Measurements from ENCODE around the gene BCL6B. TPM values are rescaled to one million over a fixed set of nuclear protein-coding genes. Genes with fewer than 3 reads are reported as not detected.

Gene BCL6B
- total and polyA plus RNA-seq, 2 of the 4 experiments (the other 2 are of a cell fraction) = not detected

DNA sequence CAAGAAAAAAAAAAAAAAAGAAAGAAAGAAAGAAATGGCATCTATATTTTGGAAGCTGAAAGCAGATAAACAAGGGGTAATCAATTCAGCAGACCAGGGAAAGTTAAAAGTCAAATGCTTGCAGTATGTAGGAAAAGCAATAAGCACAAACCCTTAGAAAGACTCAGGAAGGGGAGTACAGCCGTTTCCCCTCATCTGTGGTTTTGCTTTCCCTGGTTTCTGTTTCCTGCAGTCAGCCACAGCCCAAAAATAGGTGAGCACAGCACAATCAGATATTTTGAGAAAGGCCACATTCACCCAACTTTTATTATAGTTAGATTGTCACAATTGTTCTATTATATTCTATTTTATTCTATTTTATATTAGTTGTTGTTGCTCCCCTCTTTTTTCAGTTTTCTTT lies 41.4 kb upstream of the BCL6B start:
- Histone ChIP-seq H3K4me3 (ENCODE audit: insufficient read depth, low read depth, low read length) (no peak overlapping the region), H2AK5ac (ENCODE audit: low read depth, low read length) (no peak overlapping the region), H3K27me3 (ENCODE audit: control insufficient read depth, insufficient read depth, low read length) (no peaks in the 10 kb centered on the region), H2BK5ac (ENCODE audit: low read depth, low read length, poor library complexity, severe bottlenecking) (no peak overlapping the region), H2AFZ (replicated peaks; ENCODE audit: low read length, poor library complexity) (no peak overlapping the region), H3K4ac (ENCODE audit: low read depth, low read length) (no peak overlapping the region), H3K4me1 (ENCODE audit: control insufficient read depth, insufficient read depth, low read length) (no peaks in the 10 kb centered on the region), H3K9me3 (ENCODE audit: control insufficient read depth, insufficient read depth, low read length) (no peaks in the 10 kb centered on the region), H4K20me1 (ENCODE audit: insufficient read depth, low read length) (no peaks in the 10 kb centered on the region), H2BK15ac (ENCODE audit: low read depth, low read length) (no peak overlapping the region), H2BK120ac (ENCODE audit: low read depth, low read length) (no peak overlapping the region), H3K4me2 (ENCODE audit: low read depth, low read length) (no peak overlapping the region), H3K79me1 (ENCODE audit: low read depth in 1 of 2, low read length in 2 of 2) (no peaks in the 10 kb centered on the region), H3K9ac (ENCODE audit: low read depth, low read length) (no peak overlapping the region), H3K36me3 (ENCODE audit: control insufficient read depth, insufficient read depth, low read length) (no peaks in the 10 kb centered on the region), H2BK20ac (ENCODE audit: low read depth, low read length) (no peak overlapping the region), H3K27ac (ENCODE audit: insufficient read depth, low read length) (no peak overlapping the region), H4K91ac (ENCODE audit: insufficient read depth, low read depth, low read length) (no peak overlapping the region), H3K18ac (ENCODE audit: low read depth, low read length) (no peak overlapping the region), H4K5ac (ENCODE audit: low read depth, low read length) (no peak overlapping the region), H3K14ac (replicated peaks; ENCODE audit: low read depth, low read length) (no peak overlapping the region), H4K8ac (ENCODE audit: low read depth in 2 of 2, low read length in 2 of 2) (no peak overlapping the region), H3K56ac (ENCODE audit: extremely low read depth, insufficient read depth, low read length) (no peak overlapping the region), H3K9me1 (ENCODE audit: insufficient read depth, low read length) (no peaks in the 10 kb centered on the region), H3K23ac (ENCODE audit: low read depth, low read length) (no peak overlapping the region), H2AK9ac (replicated peaks; ENCODE audit: low read depth, low read length, poor library complexity) (no peak overlapping the region)
- intact Hi-C loops (cut with micrococcal nuclease) (no loop called here), in situ Hi-C loops (cut with MboI; ENCODE audit: low sequenced_read_pairs) (no loop called here), dilution Hi-C loops (cut with HindIII; ENCODE audit: low sequenced_read_pairs, unreplicated experiment) (no loop called here)
- no TSS peak for BruUV-seq (replicated peaks)
- POLR2A ChIA-PET (ENCODE audit: unreplicated experiment) = no interaction called here
- CTCF ChIA-PET = no interaction called here
- DNase-seq = no peak
- WGBS, 2 experiments (ENCODE audit: extremely low coverage in 2 of 2, insufficient read length in 1 of 2) = no CpG with 5 or more reads among the region's 1 CpG
- TF ChIP-seq MAZ (IDR thresholded peaks at IDR 0.05; ENCODE audit: borderline replicate concordance, low read depth, low read length) (no peak), RAD21 (IDR thresholded peaks at IDR 0.05; ENCODE audit: low read length) (no peak), SMC3 (IDR thresholded peaks at IDR 0.05; ENCODE audit: low read depth, low read length) (no peak), FOS (IDR thresholded peaks at IDR 0.05; ENCODE audit: low read depth, low read length) (no peak), CHD1 (IDR thresholded peaks at IDR 0.05; ENCODE audit: low read depth, low read length) (no peak), RFX5 (IDR thresholded peaks at IDR 0.05; ENCODE audit: low read depth, low read length) (no peak), BHLHE40 (IDR thresholded peaks at IDR 0.05; ENCODE audit: low read depth, low read length) (no peak), RCOR1 (IDR thresholded peaks at IDR 0.05; ENCODE audit: insufficient replicate concordance, low read length) (no peak), MAFK (IDR thresholded peaks at IDR 0.05; ENCODE audit: low read depth, low read length) (no peak), POLR2A (IDR thresholded peaks at IDR 0.05; ENCODE audit: low read depth, low read length) (no peak), CEBPB (IDR thresholded peaks at IDR 0.05; ENCODE audit: low read depth, low read length) (no peak), MXI1 (IDR thresholded peaks at IDR 0.05; ENCODE audit: borderline replicate concordance, low read depth, low read length) (no peak), NFE2L2 (IDR thresholded peaks at IDR 0.05; ENCODE audit: low read depth, low read length) (no peak)
- TF ChIP-seq, protein P1, sequence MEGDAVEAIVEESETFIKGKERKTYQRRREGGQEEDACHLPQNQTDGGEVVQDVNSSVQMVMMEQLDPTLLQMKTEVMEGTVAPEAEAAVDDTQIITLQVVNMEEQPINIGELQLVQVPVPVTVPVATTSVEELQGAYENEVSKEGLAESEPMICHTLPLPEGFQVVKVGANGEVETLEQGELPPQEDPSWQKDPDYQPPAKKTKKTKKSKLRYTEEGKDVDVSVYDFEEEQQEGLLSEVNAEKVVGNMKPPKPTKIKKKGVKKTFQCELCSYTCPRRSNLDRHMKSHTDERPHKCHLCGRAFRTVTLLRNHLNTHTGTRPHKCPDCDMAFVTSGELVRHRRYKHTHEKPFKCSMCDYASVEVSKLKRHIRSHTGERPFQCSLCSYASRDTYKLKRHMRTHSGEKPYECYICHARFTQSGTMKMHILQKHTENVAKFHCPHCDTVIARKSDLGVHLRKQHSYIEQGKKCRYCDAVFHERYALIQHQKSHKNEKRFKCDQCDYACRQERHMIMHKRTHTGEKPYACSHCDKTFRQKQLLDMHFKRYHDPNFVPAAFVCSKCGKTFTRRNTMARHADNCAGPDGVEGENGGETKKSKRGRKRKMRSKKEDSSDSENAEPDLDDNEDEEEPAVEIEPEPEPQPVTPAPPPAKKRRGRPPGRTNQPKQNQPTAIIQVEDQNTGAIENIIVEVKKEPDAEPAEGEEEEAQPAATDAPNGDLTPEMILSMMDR (conservative IDR thresholded peaks at IDR 0.05; ENCODE audit: low read depth, low read length) = no peak
- TF ChIP-seq, protein P2, sequence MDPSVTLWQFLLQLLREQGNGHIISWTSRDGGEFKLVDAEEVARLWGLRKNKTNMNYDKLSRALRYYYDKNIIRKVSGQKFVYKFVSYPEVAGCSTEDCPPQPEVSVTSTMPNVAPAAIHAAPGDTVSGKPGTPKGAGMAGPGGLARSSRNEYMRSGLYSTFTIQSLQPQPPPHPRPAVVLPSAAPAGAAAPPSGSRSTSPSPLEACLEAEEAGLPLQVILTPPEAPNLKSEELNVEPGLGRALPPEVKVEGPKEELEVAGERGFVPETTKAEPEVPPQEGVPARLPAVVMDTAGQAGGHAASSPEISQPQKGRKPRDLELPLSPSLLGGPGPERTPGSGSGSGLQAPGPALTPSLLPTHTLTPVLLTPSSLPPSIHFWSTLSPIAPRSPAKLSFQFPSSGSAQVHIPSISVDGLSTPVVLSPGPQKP (IDR thresholded peaks at IDR 0.05; ENCODE audit: borderline replicate concordance, low read depth, low read length) = no peak
- TF ChIP-seq, protein P3, sequence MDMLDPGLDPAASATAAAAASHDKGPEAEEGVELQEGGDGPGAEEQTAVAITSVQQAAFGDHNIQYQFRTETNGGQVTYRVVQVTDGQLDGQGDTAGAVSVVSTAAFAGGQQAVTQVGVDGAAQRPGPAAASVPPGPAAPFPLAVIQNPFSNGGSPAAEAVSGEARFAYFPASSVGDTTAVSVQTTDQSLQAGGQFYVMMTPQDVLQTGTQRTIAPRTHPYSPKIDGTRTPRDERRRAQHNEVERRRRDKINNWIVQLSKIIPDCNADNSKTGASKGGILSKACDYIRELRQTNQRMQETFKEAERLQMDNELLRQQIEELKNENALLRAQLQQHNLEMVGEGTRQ (IDR thresholded peaks at IDR 0.05; ENCODE audit: low read depth, low read length) = no peak
- ATAC-seq (ENCODE audit: low read depth) = no peak
